G401 (cell line): Measurements from ENCODE around the gene NHSL1. TPM values are rescaled to one million over a fixed set of nuclear protein-coding genes. Genes with fewer than 3 reads are reported as not detected.
"Not testable (repeated sequence)": the region's sequence is repeated elsewhere in the genome, so short reads cannot be mapped to it uniquely, and the experiment has no call there.

ENCODE experiments used
- DNase-seq: peaks from one replicate; pipeline ENCODE4 v3.0.0-alpha.2; 2015; ENCODE audit warnings: low spot score
- in situ Hi-C: cut with HindIII; loops from 2 replicates; pipeline ENCODE4 v1.10.0; 2016; ENCODE audit warnings: low sequenced_read_pairs, mixed read lengths
- total RNA-seq: library from RNA; depleted of rRNA; stranded (reverse); fragments of >200 nt; shearing (Covaris generic); gene quantifications from 2 replicates; pipeline ENCODE4 v1.2.3, GENCODE V29; 2014

The NHSL1 gene
- total RNA-seq, 1 experiment from 2014 or later = 7.8 TPM

- DNase-seq = no peak
- in situ Hi-C loops = no loop called here
Observed at GRCh38 chr6:138439546-138439945, 59.7 kb downstream of the NHSL1 start.

- DNase-seq = no peak
- in situ Hi-C loops = no loop called here
Observed at GRCh38 chr6:138434925-138435324, 64.4 kb downstream of the NHSL1 start.

- DNase-seq = no peak
- in situ Hi-C loops = no loop called here
Observed at GRCh38 chr6:138434096-138434495, 65.2 kb downstream of the NHSL1 start.

GRCh38 chr6:138432063-138432356 lies 67.3 kb downstream of the NHSL1 start:
- in situ Hi-C loops = no loop called here
- DNase-seq = peak; percentile 86

- in situ Hi-C loops = no loop called here
- peak; percentile 81 for DNase-seq
Observed at GRCh38 chr6:138431256-138432062, 67.8 kb downstream of the NHSL1 start.

- DNase-seq = peak; percentile 92
- in situ Hi-C loops = no loop called here
Observed at GRCh38 chr6:138430361-138431145, 68.7 kb downstream of the NHSL1 start.

- in situ Hi-C loops = no loop called here
- peak; percentile 68 for DNase-seq
Observed at GRCh38 chr6:138429761-138430160, 69.5 kb downstream of the NHSL1 start.

- DNase-seq = peak; percentile 88
- in situ Hi-C loops = no loop called here
Observed at GRCh38 chr6:138428944-138429598, 70.2 kb downstream of the NHSL1 start.

GRCh38 chr6:138427701-138428100 lies 71.6 kb downstream of the NHSL1 start:
- peak; percentile 46 for DNase-seq
- in situ Hi-C loops = no loop called here

GRCh38 chr6:138426500-138427123 lies 72.7 kb downstream of the NHSL1 start:
- no peak for DNase-seq
- in situ Hi-C loops = no loop called here

GRCh38 chr6:138425256-138425655 lies 74.0 kb downstream of the NHSL1 start:
- DNase-seq, in situ Hi-C loops: not testable (repeated sequence)

GRCh38 chr6:138424004-138424904 lies 75.0 kb downstream of the NHSL1 start:
- DNase-seq = no peak
- in situ Hi-C loops = no loop called here

- in situ Hi-C loops = no loop called here
- DNase-seq = no peak
Observed at GRCh38 chr6:138422861-138423260, 76.4 kb downstream of the NHSL1 start.

GRCh38 chr6:138421608-138422007 lies 77.7 kb downstream of the NHSL1 start:
- in situ Hi-C loops = no loop called here
- DNase-seq = no peak

GRCh38 chr6:138421089-138421488 lies 78.2 kb downstream of the NHSL1 start:
- in situ Hi-C loops = no loop called here
- no peak for DNase-seq

- in situ Hi-C loops = no loop called here
- no peak for DNase-seq
Observed at GRCh38 chr6:138420356-138420755, 78.9 kb downstream of the NHSL1 start.

GRCh38 chr6:138419766-138420165 lies 79.5 kb downstream of the NHSL1 start:
- no peak for DNase-seq
- in situ Hi-C loops = no loop called here

GRCh38 chr6:138418118-138418742 lies 81.1 kb downstream of the NHSL1 start:
- no peak for DNase-seq
- in situ Hi-C loops = no loop called here
